ENCODE measurements around the gene FOXC2. TPM values are rescaled to one million over a fixed set of nuclear protein-coding genes. Genes with fewer than 3 reads are reported as not detected.

Gene FOXC2
- total RNA-seq, 2 donors from 2014 or later, result 0.66 to 0.78 TPM

GRCh38 chr16:86531641-86532525 lies 34.7 kb upstream of the FOXC2 start:
- 90 to 96% methylated on average over 10 to 47 of the region's 49 CpGs for WGBS, 2 donors
- no peaks in the 10 kb centered on the region for H3K9me3 ChIP-seq
- intact Hi-C loops (cut with DNase I), result no loop called here
- DNase-seq, result no peak
- H3K27ac ChIP-seq, result no peak overlapping the region
- H3K36me3 ChIP-seq (replicated peaks in 1 of 2; ENCODE audit: insufficient read depth in 1 of 2, low read depth in 2 of 2), result no peaks in the 10 kb centered on the region
- H3K27me3 ChIP-seq, result no peaks in the 10 kb centered on the region
- TF ChIP-seq CTCF (IDR thresholded peaks at IDR 0.05) (no peak), POLR2A (IDR thresholded peaks at IDR 0.05) (no peak)
- H3K4me1 ChIP-seq, result no peaks in the 10 kb centered on the region
- ATAC-seq, result no peak
- H3K4me3 ChIP-seq, result no peak overlapping the region

GRCh38 chr16:86532526-86532815 lies 34.2 kb upstream of the FOXC2 start:
- WGBS, 2 donors, result 89 to 95% methylated on average over 3 to 7 of the region's 7 CpGs
- DNase-seq, result no peak
- ATAC-seq, result no peak
- Histone ChIP-seq H3K4me3 (no peak overlapping the region), H3K27ac (no peak overlapping the region), H3K36me3 (replicated peaks in 1 of 2; ENCODE audit: insufficient read depth in 1 of 2, low read depth in 2 of 2) (no peaks in the 10 kb centered on the region), H3K4me1 (no peaks in the 10 kb centered on the region), H3K9me3 (no peaks in the 10 kb centered on the region), H3K27me3 (no peaks in the 10 kb centered on the region)
- no peak for TF ChIP-seq POLR2A (IDR thresholded peaks at IDR 0.05)
- no peak for TF ChIP-seq CTCF (IDR thresholded peaks at IDR 0.05)
- intact Hi-C loops (cut with DNase I), result no loop called here

- Histone ChIP-seq H3K27me3 (no peaks in the 10 kb centered on the region), H3K9me3 (no peaks in the 10 kb centered on the region), H3K4me1 (no peaks in the 10 kb centered on the region), H3K27ac (no peak overlapping the region), H3K36me3 (replicated peaks in 1 of 2; ENCODE audit: insufficient read depth in 1 of 2, low read depth in 2 of 2) (no peaks in the 10 kb centered on the region), H3K4me3 (no peak overlapping the region)
- intact Hi-C loops (cut with DNase I), result no loop called here
- 92 to 93% methylated on average over 8 of the region's 8 CpGs for WGBS, 2 donors
- ATAC-seq (no peak), DNase-seq (no peak)
- no peak for TF ChIP-seq POLR2A (IDR thresholded peaks at IDR 0.05)
- TF ChIP-seq CTCF (IDR thresholded peaks at IDR 0.05), result no peak
Measured at GRCh38 chr16:86533076-86533475, 33.6 kb upstream of the FOXC2 start.

DNA sequence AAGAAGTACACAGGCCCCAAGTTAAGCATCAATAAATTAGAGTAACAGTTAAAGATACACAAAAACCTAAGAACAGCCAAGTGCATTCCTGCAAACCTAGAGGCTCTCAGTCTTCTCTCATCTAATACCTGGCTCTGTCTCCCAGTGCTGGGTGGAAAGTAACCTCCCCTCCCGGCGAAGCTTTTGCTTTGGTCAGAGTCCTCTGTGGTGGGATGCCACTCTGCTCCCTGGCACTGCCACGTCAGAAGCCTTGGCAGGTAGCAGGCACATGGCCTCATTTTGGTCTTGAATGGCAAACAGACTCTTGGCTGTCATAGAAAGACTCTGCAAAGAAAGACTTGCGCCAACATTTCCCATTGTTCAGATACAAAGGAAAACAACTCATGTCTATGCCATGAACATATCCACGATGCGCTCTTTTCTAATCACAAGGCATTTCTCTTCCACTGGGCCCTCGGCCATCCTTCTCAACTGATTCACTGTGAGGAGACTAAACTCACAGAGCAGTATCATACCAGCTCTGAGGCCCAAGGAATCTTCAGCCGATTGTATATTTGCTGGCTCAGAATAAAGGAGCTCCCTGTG lies 32.8 kb upstream of the FOXC2 start:
- Histone ChIP-seq H3K4me1 (no peaks in the 10 kb centered on the region), H3K36me3 (replicated peaks in 1 of 2; ENCODE audit: insufficient read depth in 1 of 2, low read depth in 2 of 2) (peaks cover 0 to 2% of the 10 kb centered on the region in 2 donors), H3K4me3 (no peak overlapping the region), H3K27me3 (no peaks in the 10 kb centered on the region), H3K27ac (no peak overlapping the region), H3K9me3 (no peaks in the 10 kb centered on the region)
- DNase-seq (no peak), ATAC-seq (no peak)
- TF ChIP-seq POLR2A (IDR thresholded peaks at IDR 0.05) (no peak), CTCF (IDR thresholded peaks at IDR 0.05) (no peak)
- 89 to 90% methylated on average over 5 to 8 of the region's 8 CpGs for WGBS, 2 donors
- intact Hi-C loops (cut with DNase I), result no loop called here

Data from body of pancreas (tissue), 4 donors.